GM12878 (cell line): ENCODE results near the gene MTX1. TPM values are rescaled to one million over a fixed set of nuclear protein-coding genes. Genes with fewer than 3 reads are reported as not detected.

Source experiments
- ATF7 ChIP-seq: fragments of 450-650 bp; IDR thresholded peaks from 2 replicates; pipeline ENCODE4 v1.6.1; 2016; ENCODE audit warnings: low read depth, mild to moderate bottlenecking
- CTCF ChIP-seq, 3 experiments: IDR thresholded peaks in 2 of 3; conservative IDR thresholded peaks in 1 of 3; 2 replicates each; pipeline ENCODE4 v1.5.1; 2011; ENCODE audit warnings: low read depth in 3 of 3, low read length in 3 of 3, mild to moderate bottlenecking in 3 of 3, control low read depth in 2 of 3, moderate library complexity in 2 of 3, inconsistent platforms in 1 of 3, mixed read lengths in 1 of 3; ENCODE audit not compliant: control insufficient read depth in 2 of 3, insufficient read depth in 1 of 3; ENCODE audit errors: extremely low read depth in 1 of 3
- DPF2 ChIP-seq: fragments of 450-650 bp; IDR thresholded peaks from 2 replicates; pipeline ENCODE4 v1.6.1; 2017; ENCODE audit warnings: mild to moderate bottlenecking
- ELK1 ChIP-seq: IDR thresholded peaks from 2 replicates; pipeline ENCODE4 v1.6.1; 2012; ENCODE audit warnings: low read depth, low read length, improper control_type of control experiment
- FOXK2 ChIP-seq: fragments of 450-650 bp; IDR thresholded peaks from 2 replicates; pipeline ENCODE4 v1.6.1; 2017; ENCODE audit warnings: mild to moderate bottlenecking, moderate library complexity
- NFIC ChIP-seq: IDR thresholded peaks from 2 replicates; pipeline ENCODE4 v1.6.1; 2012; ENCODE audit warnings: low read depth, mild to moderate bottlenecking, inconsistent platforms, low read length, moderate library complexity
- NR2C1 ChIP-seq: fragments of 450-650 bp; IDR thresholded peaks from 2 replicates; pipeline ENCODE4 v1.6.1; 2017; ENCODE audit warnings: antibody characterized with exemption, mild to moderate bottlenecking, moderate library complexity
- NR2F1 ChIP-seq: fragments of 450-650 bp; conservative IDR thresholded peaks from 2 replicates; pipeline ENCODE4 v1.6.1; 2017; ENCODE audit warnings: mild to moderate bottlenecking
- SIN3A ChIP-seq: IDR thresholded peaks from 2 replicates; pipeline ENCODE4 v1.6.1; 2012; ENCODE audit warnings: low read depth, low read length, improper control_type of control experiment
- SMAD1 ChIP-seq: fragments of 450-650 bp; IDR thresholded peaks from 2 replicates; pipeline ENCODE4 v1.6.1; 2018; ENCODE audit warnings: mild to moderate bottlenecking, low read depth; ENCODE audit not compliant: partially characterized antibody
- polyA plus RNA-seq, 11 experiments: library from polyadenylated mRNA; depleted of rRNA in 4 of 11; unstranded in 6 of 11; stranded (reverse) in 5 of 11; fragments of >200 nt; fragmentation: Nextera tagmentation in 4 of 11; fragmentation: Illumina TruSeq in 1 of 11; extraction: Ambion mirVana in 4 of 11; extraction: Trizol in 1 of 11; gene quantifications; 1 replicate in 1 of 11; 2 replicates in 10 of 11; pipeline versions ENCODE4 v1.2.1 to v1.2.3, GENCODE V29; 2011 to 2016; ENCODE audit warnings: inconsistent platforms in 2 of 11, missing spikeins in 2 of 11, low read depth in 1 of 11
- total RNA-seq, 4 experiments: library from RNA; depleted of rRNA in 3 of 4; stranded (reverse); fragments of >200 nt in 3 of 4; fragmentation: Illumina TruSeq in 1 of 4; extraction: Trizol in 1 of 4; gene quantifications; 2 replicates each; pipeline versions ENCODE4 v1.2.1 to v1.2.3, GENCODE V29; 2013 to 2021

MTX1 gene
- total and polyA plus RNA-seq, 10 of the 15 experiments (the other 5 are each of a cell fraction or from before 2014, with no cell fraction given): 15.8 to 92.0 (median 49.1) TPM

DNA sequence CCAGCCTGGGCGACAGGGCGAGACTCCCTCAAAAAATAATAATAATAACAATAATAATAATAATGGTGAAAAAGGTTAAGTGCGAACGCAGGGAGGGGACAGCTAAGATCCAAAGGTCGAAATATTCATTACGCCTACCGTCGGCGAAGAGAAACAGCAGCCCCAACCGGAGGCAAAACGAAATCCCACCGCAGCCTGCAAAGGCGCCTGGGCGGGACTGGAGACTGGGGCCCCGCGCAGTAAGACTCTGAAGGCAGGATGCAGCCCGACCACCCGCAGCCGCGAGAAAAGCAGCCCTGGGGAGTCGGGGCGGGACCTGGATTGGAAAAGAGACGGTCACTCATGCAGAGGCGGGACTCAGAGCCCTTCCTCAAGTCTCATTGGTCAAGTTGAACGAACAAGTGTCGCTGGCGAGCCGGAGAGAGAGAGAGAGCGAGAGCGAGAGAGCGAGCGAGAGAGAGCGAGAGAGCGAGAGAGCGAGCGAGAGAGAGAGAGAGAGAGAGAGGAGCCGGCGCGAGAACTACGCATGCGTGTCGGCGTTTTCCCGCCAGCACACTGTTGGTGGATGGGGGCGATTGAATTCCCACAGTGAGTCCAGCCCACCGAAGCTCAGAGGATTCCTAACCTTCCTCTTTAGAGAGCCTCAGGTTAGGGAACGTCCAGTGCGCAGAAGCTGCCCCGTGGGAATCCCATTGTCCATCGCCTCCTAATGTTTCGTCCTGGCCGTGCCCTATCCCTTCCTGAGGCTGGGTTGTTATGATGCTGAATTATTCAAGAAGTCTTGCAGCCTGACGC, 36.1 kb downstream of the MTX1 start (continued):
- TF ChIP-seq CTCF (IDR thresholded peaks at IDR 0.05 in 2 of 3, conservative IDR thresholded peaks at IDR 0.05 in 1 of 3; ENCODE audit: control insufficient read depth in 2 of 3, extremely low read depth in 1 of 3, insufficient read depth in 1 of 3, low read depth in 3 of 3, low read length in 3 of 3) (peak; percentile 12 to 31 (median 17); a peak in 3 of 6 replicates), ELK1 (peak; percentile 15; the same call in 1 of the 2 replicates), FOXK2 (peak; percentile 86), NR2C1 (peak; percentile 60; the same call in 1 of the 2 replicates), NFIC (peak; percentile 78; the same call in 1 of the 2 replicates), SMAD1 (peak; percentile 56), NR2F1 (peak; percentile 59), DPF2 (peak; percentile 96), SIN3A (0 out of 2 replicates have a peak, but pooled peaks have one; percentile 69), ATF7 (peak; percentile 91)
